Adipose tissue (tissue), 3 donors: ENCODE measurements around the gene DCAF7. TPM values are rescaled to one million over a fixed set of nuclear protein-coding genes. Genes with fewer than 3 reads are reported as not detected.

Experiments
- H3K27ac ChIP-seq: one replicate; pipeline ENCODE4 v1.5.1; 2013; ENCODE audit warnings: low read depth, low read length
- WGBS, 3 donors: extraction: QIAGEN DNeasy Blood & Tissue Kit; methylation state at CpG; one replicate each; pipeline ENCODE4 v1.1.7; 2013; 5-methylcytosine and 5-hydroxymethylcytosine counted together
- polyA plus RNA-seq, 3 donors: library from polyadenylated mRNA; stranded (reverse); fragments of 200-250 nt; gene quantifications; one replicate each; pipeline ENCODE4 v1.2.3, GENCODE V29; 2013
- donor health status: healthy with polysubstance abuse.
- donor health status: Bipolar disorder and iron deficiency.
- donor health status: healthy.

The DCAF7 gene, protein sequence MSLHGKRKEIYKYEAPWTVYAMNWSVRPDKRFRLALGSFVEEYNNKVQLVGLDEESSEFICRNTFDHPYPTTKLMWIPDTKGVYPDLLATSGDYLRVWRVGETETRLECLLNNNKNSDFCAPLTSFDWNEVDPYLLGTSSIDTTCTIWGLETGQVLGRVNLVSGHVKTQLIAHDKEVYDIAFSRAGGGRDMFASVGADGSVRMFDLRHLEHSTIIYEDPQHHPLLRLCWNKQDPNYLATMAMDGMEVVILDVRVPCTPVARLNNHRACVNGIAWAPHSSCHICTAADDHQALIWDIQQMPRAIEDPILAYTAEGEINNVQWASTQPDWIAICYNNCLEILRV
- 10 to 100 TPM; 12.9 to 21.1 (median 18.2) TPM for polyA plus RNA-seq

- peak within 1 kb of the TSS; percentile 56 for H3K27ac ChIP-seq
- 0% methylated on average over 61 to 72 of the region's 72 CpGs for WGBS, 3 donors
Observed at GRCh38 chr17:63549946-63550816, at the start of gene DCAF7. DCAF7 (plus strand) TSS chr17:63550477; CDS start chr17:63550678, 201 bp downstream.

DNA sequence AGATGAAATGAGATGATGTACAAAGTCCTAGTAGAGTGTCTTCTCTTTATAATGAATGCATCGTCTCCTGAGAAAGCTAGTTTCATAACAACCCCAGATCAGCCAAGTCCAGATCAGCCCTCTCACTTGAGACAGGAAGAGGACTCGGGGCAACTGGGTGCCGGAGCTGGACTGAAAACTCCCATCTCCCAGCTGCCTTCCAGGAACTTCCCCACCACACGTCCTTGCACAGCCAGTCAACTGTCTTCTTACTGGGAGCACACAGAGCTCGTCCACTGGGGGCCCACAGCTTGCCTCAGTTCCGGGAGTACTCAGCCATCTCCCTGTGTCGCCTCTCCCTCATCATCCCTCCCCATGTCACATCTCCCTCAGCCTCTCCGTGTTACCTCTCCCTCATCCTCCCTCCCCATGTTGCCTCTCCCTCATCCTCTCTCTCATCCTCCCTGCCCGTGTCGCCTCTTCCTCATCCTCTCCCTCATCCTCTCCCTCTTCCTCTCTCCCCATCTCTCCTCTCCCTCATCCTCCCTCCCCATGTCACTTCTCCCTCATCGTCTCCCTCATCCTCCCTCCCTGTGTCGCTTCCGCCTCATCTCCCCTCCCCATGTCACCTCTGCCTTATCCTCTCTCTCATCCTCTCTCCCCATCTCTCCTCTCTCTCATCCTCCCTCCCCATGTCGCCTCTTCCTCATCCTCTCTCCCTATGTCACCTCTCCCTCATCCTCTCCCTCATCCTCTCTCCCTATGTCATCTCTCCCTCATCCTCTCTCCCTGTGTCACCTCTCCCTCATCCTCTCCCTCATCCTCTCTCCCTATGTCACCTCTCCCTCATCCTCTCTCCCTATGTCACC is 49.5 kb upstream of the DCAF7 start:
- 54 to 61% (median 61%) methylated on average over 14 of the region's 14 CpGs for WGBS, 3 donors
- H3K27ac ChIP-seq: no peak overlapping the region

GRCh38 chr17:63503341-63503705 is 47.0 kb upstream of the DCAF7 start:
- no peak overlapping the region for H3K27ac ChIP-seq
- 40 to 84% (median 75%) methylated on average over 8 of the region's 8 CpGs for WGBS, 3 donors

GRCh38 chr17:63504261-63504660 is 46.0 kb upstream of the DCAF7 start:
- no peak overlapping the region for H3K27ac ChIP-seq

GRCh38 chr17:63505341-63505740 is 44.9 kb upstream of the DCAF7 start:
- WGBS, 3 donors: 84 to 92% (median 90%) methylated on average over 9 of the region's 9 CpGs
- H3K27ac ChIP-seq: no peak overlapping the region

DNA sequence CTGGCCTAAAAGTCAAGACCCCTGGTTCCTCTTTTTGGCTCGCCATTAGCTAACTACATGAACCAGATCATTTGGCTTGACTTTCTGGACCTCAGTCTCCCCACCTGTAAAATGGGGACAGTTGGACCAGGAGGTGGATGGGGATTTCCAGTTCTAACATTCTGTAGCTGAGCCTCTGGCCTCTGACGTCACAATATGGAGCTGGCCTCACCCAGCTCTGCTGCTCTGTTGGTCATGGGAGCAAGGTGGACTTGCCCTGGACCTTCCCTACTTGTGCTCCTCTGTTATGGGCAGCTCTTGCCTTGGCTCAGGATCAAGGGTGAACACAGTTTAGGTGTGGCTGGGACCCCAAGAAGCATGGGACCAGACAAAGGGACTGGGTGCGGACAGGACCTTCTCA is 43.6 kb upstream of the DCAF7 start:
- H3K27ac ChIP-seq: no peak overlapping the region
- 86 to 98% (median 91%) methylated on average over 3 of the region's 3 CpGs for WGBS, 3 donors

DNA sequence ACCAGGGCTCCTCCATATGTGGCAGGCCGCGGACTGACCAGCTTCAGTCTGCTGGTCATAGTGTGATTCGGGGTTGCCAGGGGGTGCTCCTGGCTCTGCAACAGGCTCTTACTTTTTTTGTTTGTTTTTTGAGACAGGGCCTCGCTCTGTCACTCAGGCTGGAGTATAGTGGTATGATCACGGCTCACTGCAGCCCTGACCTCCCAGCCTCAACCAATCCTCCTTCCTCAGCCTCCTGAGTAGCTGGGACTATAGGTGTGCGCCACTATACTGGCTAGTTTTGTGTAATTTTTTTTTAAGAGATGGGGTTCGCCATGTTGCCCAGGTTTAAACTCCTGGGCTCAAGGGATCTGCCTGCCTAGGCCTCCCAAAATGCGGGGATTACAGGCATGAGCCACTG is 38.9 kb upstream of the DCAF7 start:
- no peak overlapping the region for H3K27ac ChIP-seq
- WGBS, 3 donors: 91 to 92% (median 91%) methylated on average over 8 of the region's 8 CpGs

- H3K27ac ChIP-seq: no peak overlapping the region
- 78 to 91% (median 90%) methylated on average over 3 of the region's 3 CpGs for WGBS, 3 donors
Observed at GRCh38 chr17:63512388-63512787, 37.9 kb upstream of the DCAF7 start.

DNA sequence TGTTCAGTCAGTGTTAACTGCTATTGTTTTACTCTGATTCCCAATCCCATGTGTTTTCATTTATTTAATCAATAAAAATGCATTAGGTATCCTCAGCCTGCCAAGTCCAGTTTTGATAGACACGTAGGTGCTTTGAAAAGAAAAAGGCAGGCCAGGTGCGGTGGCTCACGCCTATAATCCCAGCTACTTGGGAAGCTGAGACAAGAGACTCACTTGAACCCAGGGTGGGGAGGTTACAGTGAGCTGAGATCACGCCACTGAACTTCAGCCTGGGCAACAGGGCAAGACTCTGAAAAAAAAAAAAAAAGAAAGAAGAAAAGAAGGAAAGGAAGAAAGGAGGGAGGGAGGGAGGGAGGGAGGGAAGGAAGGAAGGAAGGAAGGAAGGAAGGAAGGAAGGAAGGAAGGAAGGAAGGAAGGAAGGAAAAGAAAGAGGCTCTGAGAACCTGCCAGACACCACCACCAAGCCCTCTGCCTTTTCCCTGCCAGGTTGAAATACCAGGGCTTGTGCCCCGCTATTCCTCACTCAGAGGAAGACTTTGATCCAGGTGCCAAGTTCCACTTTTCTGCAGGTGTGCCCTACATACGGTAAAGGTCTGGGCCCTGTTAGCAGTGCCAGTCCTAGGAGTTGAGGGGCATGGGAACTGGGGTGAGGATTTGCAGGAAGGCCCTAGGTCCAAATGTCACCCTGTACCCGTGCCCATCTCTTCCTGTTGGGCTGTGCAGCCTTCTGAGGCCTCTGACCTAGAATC is 37.2 kb upstream of the DCAF7 start:
- H3K27ac ChIP-seq: no peak overlapping the region
- 68 to 84% (median 84%) methylated on average over 7 of the region's 7 CpGs for WGBS, 3 donors

GRCh38 chr17:63514477-63514876 is 35.8 kb upstream of the DCAF7 start:
- WGBS, 3 donors: 80 to 97% (median 80%) methylated on average over 3 of the region's 3 CpGs
- no peak overlapping the region for H3K27ac ChIP-seq

- WGBS, 3 donors: 73 to 76% (median 76%) methylated on average over 2 of the region's 2 CpGs
- H3K27ac ChIP-seq: no peak overlapping the region
Observed at GRCh38 chr17:63514974-63515373, 35.3 kb upstream of the DCAF7 start.

GRCh38 chr17:63515426-63515825 is 34.9 kb upstream of the DCAF7 start:
- 53 to 63% (median 62%) methylated on average over 1 of the region's 1 CpG for WGBS, 3 donors
- no peak overlapping the region for H3K27ac ChIP-seq

GRCh38 chr17:63516910-63517824 is 33.1 kb upstream of the DCAF7 start:
- 68 to 75% (median 70%) methylated on average over 6 of the region's 6 CpGs for WGBS, 3 donors
- no peak overlapping the region for H3K27ac ChIP-seq

DNA sequence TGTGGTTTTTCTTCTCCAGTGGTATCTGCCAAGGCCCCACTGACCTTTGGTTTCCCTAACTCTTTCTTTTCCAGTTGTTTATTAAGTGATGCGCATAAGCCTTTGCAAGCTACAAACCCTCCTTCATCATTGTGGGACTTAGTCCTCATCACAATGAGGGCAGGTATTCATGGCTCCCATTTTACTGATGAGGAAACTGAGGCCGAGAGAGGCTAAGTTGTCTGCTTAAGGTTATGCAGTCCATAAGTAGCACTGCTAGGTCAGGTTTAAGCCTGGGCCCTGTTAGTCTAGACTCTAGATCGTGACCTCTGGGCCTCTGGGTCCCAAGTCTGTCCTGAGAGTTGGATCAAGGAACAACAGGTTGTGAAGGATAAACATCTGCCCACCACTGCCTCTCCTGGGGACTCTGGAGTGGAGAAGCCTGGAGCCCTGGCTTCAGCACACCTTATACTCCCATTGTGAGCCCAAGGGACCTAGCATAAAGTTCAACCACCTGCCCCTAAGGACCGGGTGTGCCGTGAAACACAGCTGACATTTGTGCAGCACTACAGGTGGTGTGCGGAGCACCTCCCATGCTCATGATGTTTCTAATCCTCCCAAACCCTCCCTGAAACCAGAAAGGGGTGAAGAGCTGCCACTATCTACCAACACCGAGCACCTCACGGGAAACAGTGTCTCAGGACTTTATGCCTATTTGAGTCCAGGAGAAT is 32.3 kb upstream of the DCAF7 start:
- no peak overlapping the region for H3K27ac ChIP-seq
- 75 to 77% (median 76%) methylated on average over 8 of the region's 8 CpGs for WGBS, 3 donors

- H3K27ac ChIP-seq: no peak overlapping the region
- WGBS, 3 donors: 67 to 81% (median 76%) methylated on average over 1 of the region's 1 CpG
Observed at GRCh38 chr17:63519116-63519881, 31.0 kb upstream of the DCAF7 start.
